Hematopoietic multipotent progenitor cell (in vitro differentiated cells): ENCODE results near the gene KLF7. TPM values are rescaled to one million over a fixed set of nuclear protein-coding genes. Genes with fewer than 3 reads are reported as not detected.

Source experiments
- DNase-seq, 3 donors: peaks; one replicate each; pipeline ENCODE4 v3.0.0-alpha.2; 2011 to 2015; ENCODE audit warnings: low read depth in 2 of 3, low spot score in 2 of 3
- total RNA-seq: library from RNA; depleted of rRNA; stranded (reverse); fragments of >200 nt; gene quantifications from one replicate; pipeline ENCODE4 v1.2.3, GENCODE V29; 2012

The KLF7 gene
- total RNA-seq, 1 donor = 22.6 TPM

DNA sequence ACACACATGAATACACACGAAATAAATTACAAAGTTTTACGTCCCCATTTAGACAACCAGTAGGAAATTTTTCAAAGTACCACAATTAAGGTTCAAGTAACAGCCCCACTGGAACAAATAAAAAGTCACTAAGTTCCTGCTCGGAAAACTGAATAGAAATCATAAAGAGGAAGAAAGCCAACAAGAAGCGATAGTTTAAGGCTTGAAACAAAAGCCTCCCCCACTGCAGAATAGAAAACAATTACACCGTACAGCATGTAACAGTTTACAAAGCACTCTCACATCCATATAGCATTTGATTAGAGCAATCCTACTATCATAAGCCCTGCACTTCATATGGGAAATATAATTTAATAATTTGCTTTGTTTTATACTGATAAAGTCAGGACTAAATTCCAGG, 15.5 kb downstream of the KLF7 start:
- DNase-seq = no peak

DNA sequence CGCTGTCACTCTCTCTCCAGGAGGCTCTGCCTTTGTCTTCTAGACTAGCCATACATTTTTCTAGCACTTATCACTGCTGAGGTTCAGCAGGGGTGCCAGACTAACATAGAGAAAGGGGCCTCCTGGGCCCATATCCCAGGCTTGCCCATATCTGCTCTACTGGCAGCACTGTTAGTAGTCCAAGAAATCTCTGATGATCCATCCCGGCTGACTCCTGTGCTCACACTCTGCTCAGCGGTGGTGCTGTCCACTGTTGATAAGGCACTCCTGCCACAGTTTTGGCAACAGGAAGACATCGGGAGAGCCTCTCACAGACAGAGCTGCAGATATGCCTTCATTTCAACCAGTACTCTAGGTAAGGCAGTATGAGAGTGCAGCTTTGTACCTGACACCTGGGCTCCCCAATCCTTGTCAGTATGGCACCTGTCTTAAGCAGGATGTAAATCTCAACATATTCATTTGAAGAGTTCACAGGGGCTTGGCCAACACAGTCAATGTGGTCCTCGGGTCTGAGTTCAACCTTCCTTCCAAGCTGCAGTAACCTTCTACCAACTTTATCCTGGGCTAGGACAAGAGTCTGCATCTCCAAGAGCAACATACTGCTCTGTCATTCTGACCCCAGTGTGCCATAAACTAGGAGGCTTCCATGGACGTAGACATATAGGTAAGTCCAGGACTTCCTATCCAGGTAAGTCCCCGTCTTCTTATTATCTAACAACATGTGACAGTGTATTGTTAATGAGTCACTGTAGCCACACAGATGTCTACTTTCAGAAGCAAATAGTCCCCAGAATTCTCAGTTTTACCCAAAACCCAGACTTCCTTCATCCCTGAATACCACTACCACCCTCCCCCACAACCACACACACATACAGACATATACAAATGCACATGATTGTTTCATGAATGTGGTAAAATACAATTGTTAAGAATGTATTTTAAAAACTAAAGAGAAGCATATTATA, 16.2 kb downstream of the KLF7 start:
- no peak for DNase-seq

DNA sequence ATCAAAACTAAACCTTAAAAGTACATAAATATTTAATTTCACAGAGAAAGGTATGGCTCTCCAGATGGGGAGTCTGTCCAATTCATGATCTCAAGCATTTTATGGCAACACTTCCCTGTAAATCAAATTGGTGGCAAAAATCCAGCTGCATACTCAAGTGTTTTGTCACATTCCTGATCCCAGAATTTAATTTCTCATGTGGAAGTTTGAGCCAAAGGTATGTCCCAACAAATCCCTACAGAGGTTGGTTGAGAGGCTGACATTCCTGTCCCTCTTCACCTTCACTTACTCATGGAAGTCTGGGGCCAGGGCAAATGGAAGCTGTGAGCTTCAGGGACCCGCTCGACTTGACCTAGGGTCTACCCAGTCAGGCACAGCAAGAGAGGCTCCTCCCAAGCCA, 17.7 kb downstream of the KLF7 start:
- DNase-seq = no peak

DNA sequence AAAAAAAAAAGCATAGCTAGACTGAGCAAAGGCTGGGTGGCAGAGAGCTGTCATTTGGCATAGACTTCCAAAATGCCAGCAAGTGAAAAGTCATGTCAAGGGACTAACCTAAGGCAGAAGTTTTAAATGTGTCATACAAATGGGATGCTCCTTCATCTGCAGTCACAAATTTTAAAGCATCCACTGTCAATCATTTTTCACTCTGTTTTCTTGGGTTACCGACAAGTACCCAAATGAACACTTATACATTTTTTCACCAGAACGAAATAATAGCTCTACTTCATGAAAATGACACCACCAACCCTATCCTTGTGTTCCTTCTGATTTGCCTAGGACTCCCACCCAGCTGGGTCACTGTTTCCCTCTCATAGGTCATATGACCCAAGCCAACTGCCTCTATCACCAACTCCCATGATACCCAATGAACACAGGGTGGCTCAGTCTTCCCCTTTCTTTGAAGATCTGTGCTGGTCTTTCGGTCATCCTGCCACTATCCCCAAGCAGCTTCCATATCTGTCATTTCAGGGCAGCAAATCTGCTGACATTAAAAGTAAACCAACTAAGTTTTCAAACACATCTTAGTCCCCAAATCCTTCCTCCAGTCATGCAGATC, 21.5 kb downstream of the KLF7 start:
- no peak for DNase-seq

DNA sequence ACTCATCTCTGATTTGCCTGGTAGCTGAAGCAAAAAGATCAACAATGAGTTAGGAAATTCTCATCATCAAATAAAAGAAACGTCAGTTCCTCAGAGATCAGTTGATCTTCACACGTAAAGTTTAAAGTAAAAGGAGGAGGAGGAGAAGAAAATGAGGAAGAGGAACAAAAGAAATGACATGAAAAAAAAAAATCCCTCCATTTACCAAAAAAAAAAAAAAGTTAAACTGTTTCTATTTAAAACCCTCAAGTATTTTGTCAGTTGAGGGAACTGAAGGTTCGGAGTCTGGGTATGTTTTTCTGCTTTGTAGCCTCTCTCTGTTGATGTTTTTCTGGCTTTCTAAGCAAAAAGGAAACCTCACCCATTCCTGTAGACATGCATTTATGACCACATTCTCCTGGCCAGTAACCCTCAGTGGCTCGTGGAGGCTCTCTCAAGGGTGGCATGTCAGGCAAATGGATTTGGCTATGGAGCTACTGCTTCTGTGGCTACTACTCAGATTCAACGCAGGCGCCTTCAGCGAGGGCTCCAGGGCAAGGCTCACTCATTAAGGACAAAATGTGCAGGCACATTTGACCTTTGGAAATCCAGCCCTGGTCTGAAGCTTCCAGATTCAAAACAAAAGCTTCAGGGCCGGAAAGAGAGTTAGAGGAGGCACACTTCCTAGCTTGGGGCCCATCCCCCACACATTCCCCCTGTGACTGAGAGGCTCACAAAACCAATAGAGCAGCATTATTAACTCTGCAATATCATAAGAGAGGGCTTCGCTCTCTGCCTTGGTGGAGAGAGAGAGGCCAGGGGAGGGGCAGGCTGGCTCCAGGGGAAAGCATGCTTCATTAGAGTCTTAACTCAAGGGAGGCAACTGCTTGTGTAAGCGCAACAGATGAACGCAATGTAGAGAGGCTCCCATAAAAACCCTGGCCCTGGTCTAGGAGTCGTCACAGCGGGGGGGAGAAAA, 22.3 kb downstream of the KLF7 start:
- peak; percentile 39 to 86 (median 75) for DNase-seq

DNA sequence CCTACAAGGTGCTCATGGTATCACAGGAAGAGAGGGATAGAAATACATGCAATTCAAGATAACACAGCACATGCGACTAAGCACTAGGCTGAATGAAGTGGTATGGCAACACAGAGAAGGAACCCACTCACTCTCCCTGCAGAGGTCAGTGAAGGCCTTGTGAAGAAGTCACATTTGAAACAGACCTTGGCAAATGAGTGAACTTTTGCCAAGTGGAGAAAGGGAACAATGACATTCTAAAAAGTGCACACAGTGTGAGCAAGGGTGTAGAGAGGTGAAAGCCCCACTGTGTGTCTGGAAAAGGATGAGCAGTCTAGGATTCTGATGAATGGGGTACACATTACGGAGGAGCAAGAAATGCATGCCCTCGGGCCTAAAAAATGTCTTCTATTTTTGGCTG, 23.3 kb downstream of the KLF7 start:
- DNase-seq = peak in 2 of 3 donors; percentile 67 to 79

DNA sequence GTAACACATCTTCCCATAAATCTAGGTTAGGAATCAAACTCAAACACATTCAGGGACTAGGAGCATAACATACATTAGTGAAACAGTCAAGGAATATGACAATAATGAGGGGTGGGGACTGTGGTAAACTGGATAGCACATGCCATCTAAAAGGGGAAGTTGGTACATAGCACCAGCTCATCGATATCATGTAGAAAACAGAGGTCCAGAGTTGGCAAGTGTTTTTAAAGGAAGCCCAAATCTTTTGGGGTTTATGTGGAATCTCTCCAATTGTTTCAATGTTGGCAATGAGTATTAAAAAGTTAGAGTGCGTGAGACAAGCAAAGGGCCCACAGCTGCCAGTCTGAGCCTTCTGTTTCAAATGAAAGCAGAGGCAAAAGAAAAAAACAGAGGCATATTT, 24.4 kb downstream of the KLF7 start:
- peak in 1 of 3 donors; percentile 48 for DNase-seq

DNA sequence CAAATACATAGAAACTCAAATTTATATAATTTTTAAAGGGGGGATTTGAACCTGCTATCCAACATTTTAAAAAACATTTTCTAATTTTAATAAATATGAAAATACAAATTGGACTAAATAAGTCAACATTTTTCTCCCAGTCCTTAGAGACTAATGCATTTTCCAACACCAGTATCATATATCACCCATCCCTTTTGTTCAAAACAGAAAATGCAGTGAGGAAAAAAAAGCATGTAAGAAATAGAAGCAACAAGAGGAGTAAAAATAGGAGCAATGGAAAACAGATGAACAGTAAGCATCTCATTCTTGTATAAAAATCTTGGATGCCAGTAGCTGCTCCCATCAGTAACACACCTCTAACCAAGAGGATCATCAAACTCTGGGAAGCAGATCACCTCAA, 25.5 kb downstream of the KLF7 start:
- DNase-seq = no peak

DNA sequence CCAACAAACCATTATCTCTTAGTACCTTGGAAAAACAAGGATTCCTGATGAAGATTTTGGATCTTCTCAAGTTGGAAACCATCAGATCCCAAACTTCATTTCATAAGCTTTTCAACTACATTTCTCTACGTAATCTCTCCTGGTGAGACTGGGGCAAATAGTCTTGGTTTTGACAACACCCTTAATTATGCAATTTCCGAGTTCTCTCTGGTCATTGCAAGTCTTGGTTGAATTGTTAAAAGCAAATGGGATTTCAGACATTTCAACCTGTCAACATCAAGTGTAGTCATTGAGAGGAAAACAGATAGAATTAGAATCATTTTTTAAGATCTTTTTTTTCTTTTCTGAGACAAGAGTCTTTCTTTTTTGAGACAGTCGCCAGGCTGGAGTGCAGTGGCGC, 26.2 kb downstream of the KLF7 start:
- DNase-seq = no peak

DNA sequence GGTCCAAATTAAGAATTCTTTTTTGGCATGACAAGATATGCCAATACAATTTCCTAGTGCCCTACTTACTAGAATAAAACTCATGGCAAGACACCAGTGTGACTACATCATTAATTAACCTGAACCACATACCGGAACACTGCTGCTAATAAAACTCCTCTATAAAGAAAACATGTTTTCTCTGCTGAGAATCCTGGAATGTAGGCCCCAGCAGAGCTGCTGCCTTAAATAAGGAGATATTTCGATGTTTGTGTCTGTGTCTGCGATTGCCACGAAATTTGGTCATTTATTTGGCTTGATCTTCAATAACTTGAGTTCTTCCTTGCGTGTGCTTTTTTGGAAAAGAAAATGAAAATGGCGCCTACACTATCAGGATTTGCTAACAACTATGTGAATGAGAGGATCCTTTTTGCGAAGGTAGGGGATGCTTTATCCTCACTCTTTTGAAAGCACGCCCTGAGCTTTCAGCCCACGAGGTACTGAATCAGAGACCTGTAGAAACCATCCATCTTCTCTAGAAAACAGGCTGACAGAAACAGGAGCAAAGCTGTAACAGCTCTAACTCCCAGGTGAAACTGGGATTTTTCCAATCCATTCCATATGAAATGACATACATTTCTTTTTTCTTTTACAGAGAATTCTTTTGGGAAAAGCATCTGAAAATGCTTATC, 27.0 kb downstream of the KLF7 start:
- DNase-seq = no peak

DNA sequence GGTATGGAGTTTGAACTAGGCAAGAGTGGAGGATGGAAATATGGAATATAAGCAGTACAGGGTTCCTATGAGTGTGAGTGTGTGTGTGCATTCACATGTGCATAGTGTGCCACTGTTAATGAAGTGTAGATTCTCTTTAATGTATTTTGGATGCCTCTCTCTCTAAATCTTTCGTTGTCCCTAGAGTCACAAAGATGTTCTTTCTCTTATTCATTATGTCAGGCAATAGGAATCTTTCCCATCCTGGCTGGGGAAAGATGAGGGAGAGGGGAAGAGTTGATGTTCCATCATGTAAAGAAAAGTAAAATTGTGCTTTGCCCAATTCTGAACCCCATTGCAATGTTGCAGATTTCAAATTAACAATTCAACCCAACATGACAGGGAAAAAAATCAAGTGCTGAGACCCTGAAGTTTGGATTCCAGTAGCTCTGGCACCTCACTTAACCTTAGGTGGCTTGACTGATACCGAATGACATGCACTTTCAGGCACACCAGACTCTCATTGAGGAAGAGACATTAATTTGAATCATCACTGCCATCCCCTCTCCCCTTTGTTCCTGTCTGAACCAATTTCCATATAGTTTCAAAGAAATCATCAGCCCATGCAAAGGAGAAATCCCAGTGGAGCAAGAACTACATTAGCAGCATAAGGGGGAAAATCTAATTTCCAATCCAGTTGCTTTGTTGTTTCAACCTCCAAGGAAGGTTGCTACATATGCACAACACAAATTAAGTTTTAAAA, 28.0 kb downstream of the KLF7 start:
- no peak for DNase-seq

DNA sequence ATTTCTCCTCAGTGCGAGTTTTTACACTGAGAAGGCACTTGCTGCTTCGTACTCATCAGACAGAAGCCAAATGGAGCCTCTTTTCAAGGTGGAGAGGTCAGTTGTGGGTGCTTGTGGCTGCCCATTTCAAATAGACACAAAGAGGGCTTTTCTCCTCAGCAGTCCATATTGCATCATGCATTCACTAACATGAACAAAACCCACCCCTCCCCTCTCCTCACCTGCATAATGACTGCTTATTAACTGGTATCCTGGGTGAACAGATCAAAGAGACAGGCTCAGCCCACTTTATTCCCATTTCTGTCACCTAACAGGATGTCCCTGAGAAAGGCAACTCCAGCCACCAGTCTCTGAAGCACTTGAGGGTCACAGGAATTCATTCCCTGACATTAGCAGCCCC, 28.9 kb downstream of the KLF7 start:
- DNase-seq = no peak

DNA sequence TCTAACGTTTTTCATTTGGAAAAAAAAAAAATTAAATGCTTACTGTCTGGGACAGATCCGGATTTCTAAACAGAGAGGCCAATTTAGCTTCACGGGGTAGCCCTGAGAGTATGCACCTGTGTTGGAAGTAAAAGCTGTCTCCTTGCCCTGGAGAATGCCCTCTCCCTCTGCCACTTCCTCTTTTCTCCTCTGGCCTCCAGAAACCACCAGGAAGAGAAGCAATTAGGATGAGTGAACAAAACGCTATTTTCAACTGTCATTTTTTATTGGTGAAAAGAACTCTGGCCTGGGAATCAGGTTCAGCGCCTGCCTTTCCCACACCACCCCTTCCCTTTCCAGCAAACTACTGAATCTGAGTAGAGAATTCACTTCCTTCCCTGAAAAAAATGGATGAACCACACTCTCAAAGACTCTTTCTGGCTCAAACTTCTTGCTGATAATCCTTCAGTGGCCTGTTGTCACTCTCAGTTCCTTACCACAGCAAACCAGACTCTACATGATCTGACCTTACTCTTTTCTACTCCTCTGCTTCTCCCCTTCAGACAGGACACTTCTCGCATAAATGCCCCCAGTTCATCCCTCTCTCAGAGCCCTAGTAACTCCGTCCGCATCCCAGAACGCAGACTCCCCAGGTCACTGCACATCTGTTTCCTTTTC, 29.8 kb downstream of the KLF7 start:
- DNase-seq = peak in 1 of 3 donors; percentile 66

DNA sequence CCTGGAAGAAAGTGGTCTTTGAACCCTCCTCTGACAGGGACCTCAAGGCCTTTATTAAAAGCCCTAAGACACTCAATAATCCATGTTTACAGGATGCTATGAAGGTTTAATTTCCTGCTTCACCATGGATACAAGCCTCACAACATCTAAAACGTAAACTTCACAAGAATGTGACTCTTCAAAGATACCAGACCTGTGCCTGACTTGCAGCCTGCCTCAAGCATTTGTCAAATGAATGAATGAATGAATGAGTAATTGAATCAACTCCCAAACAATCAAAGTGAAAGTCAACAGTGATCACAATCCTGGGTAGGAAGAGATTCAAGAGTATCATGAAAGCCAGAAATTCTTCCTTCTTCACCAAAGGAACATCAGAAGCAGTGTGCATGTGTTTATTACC, 30.4 kb downstream of the KLF7 start:
- peak in 1 of 3 donors; percentile 47 for DNase-seq

DNA sequence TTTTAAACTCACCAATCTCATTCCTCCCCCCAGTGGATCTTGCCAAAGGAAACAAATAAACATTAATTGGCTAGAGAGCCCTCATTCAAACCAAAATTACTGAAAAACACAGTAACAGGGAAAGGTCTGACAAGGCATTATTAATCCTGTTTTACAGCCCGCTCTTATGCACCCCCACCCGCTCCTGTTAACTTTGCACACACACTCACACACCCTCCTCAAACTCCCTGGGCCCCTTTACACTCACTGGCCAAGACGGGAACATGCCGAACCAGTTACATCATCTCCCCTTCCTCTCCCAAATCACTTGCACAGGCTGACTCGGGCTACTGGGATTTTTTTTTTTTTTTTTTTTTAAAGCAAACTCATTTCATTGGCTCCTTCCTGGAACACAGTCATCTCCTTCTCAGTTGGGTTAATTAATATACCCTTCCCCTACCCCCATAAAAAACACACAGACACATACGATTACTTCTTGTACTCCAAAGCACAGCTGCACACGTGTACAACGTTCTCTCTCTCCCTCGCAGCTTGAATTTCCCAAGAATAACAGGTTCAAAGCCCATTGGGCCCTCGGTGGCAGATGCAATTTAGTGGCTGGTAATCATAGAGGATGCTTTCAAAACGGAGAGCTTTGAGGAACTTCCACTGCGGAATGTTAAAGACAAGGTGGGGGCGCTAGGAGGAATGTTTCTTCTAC, 31.8 kb downstream of the KLF7 start:
- no peak for DNase-seq

DNA sequence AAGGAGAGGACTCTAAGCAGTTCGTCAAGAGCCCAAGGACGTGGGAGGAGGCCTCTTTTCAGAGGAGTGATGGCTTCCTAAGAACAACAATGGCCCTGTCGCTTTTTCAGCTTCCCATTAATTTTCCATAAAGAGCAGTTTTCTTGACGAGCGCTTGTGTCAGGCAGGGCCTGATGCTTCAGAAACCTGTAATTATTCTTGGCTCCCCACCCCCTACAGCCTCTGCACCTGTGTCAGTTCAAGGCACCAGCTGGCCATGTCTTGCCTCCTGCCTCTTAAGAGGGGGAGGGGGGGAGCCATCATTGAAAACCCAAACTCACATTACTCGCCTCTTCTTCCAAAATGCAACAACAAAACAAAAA, 32.3 kb downstream of the KLF7 start:
- DNase-seq = peak in 1 of 3 donors; percentile 13

DNA sequence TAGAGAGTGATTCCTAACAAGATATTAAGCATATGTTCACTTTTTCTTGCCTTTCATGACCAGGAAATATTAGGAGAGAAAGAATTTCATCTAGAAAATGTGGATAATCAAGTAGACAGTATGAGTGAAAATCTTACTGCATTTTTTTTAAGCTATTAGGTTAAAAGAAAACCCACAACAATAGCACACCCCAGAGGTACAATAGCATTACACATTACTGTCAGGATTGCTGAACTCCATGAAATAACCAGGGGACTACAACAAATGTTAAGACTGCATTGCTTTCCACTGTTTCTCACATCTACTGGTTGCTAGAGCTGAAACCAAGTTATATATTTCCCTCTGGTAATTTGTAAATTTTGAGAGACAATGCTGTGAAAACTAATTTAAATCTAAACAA, 33.7 kb downstream of the KLF7 start:
- peak in 1 of 3 donors; percentile 19 for DNase-seq

DNA sequence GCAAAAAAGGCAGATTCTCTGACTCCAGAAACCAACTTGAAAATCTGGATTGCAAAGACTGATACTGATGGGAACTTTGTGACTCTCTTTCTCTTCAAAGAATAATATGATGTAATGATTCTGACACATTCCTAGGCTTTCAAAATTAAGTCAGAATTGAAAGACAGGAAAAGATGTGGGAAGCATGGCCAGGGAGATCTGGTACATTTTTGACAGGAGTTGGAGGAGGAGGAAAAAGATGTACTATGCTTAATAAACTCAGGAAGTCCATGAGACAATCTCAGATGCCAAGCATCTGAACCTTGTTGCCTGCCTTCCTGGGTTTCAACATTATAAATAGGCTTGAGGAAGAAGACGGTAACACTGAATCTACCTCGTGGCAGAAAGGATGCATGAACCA, 34.2 kb downstream of the KLF7 start:
- no peak for DNase-seq
